T-helper 1 cell treated with Interleukin-12 subunit alpha and Interleukin-12 subunit beta and Interleukin-4 antibody, amounts not matched to agents 30 ng/mL and 1 ng/mL, for 36 hours (primary cell): Measurements from ENCODE around the gene ZNF24. TPM values are rescaled to one million over a fixed set of nuclear protein-coding genes. Genes with fewer than 3 reads are reported as not detected.

Source experiments
- intact Hi-C: fragments of 100-400 bp; cut with micrococcal nuclease; formaldehyde crosslinking; loops from one replicate; pipeline ENCODE4 v1.15.1; 2024
- total RNA-seq: library from RNA; stranded (reverse); gene quantifications from 2 replicates; pipeline ENCODE4 v1.2.3, GENCODE V29; 2022

Gene ZNF24
- 63.9 and 66.5 TPM in 2 replicates for total RNA-seq

DNA sequence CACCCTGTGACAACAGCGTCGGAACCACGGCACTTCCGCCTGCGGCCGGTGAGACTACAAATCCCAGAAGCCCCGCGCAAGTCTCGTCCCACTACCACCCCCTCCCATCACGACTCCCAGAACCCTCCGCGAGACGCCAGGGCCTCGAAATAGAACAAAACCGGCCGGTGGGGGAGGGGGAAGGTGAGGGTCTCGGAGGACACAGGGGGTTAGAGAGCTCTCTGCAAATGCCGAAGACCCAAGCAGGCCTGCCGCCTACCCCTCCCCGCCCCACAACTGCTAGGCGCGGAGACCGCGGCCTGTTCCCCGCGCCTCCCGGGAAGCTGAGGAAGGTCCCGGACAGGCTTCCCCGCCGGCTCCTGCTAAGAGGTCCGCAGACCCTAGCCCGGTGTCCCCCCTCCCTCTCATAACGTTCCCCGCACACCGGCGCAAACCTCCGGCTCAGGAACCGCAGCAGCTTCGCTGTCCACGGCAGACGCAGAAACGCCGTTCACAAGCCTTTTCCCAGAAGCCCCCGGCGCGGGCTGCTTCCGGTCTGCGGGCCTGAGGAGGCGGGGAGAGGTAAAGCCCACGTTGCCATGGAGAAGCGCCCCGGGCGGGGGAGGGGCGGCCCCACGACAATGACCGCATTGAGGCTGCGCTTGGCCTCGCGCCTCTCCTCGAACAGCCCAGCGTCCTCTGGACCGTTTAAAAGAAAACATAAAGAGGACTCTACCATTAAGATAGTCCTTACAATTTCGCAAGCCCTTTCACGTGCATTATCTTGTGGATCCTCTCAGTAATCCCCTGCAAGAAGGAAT is at the start of gene ZNF24:
Gene ZNF24 (minus strand): TSS at position 485 of the 800 bp plus-strand sequence. CDS start 3,770 bp downstream, outside the sequence.
- intact Hi-C loops: loop anchor here (1.0 to 5.0 kb wide), 19 partner anchors 9 to 785 kb away; partner anchors contain the start of genes ELP2, INO80C, MAPRE2 and RMP24

DNA sequence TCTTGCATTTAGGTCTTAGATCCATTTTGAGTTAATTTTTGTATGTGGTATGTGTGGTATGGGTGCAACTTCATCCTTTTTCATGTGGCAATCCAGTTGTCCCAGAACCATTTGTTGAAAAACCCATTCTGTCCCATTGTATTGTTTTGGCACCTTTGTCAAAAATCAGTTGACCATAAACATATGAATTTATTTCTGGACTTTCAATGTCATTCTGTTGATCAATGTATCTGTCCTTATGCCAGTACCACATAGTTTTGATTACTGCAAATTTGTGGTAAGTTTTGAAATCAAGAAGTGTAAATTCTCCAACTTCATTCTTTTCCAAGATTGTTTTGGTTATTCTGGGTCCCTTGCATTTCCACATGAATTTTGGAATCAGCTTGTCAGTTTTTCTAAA is 49.5 kb upstream of the ZNF24 start:
- intact Hi-C loops: no loop called here

DNA sequence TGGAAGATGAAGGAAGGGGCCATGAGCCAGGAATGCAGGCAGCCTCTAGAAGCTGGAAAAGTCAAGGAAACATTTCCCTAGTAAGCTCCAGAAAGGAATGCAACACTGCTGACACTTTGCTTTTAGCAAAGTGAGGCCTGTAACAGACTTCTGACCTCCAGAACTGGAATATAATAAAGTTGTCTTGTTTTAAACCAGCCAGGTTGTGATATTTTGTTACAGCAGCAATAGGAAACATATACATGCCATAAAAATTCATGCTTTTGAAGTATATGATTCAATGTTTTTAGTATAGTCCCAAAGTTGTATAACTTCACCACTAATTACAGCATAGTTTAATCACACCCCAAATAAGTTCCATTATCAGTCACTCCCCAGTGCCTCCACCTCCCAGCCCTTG is 48.2 kb upstream of the ZNF24 start:
- intact Hi-C loops: no loop called here

DNA sequence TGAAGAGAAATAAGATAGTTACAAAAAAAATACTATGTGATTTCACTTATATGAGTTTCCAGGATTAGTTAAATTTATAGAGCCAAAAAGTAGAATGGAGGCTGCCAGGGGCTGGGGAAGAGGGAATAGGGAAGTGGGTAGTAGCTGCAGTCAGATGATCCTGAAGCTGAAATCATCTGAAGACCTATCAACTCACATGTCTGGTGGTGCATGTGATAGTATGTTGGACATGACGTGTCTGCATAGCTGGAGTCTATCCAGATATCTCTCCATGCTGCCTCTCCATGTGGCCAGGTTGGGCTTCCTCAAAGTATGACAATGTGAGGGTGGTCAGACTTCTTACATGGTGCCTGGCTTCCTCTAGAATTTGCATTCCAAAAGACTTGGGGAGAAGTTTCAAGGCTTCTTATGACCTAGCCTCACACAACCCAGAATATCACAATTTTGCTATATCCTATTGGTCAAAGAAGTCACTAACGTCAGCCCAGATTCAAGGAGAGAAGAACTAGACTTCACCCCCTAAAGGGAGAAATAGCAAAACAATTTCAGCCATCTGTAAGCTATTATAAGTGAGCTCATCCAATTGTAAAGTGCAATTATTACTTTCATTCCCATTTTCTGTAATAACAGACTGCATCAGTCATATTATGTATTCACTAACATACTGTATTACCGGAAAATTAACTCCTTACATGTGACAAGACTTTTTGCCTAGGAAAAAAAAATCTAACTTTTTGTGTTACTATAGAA is 46.9 kb upstream of the ZNF24 start:
- intact Hi-C loops: no loop called here

DNA sequence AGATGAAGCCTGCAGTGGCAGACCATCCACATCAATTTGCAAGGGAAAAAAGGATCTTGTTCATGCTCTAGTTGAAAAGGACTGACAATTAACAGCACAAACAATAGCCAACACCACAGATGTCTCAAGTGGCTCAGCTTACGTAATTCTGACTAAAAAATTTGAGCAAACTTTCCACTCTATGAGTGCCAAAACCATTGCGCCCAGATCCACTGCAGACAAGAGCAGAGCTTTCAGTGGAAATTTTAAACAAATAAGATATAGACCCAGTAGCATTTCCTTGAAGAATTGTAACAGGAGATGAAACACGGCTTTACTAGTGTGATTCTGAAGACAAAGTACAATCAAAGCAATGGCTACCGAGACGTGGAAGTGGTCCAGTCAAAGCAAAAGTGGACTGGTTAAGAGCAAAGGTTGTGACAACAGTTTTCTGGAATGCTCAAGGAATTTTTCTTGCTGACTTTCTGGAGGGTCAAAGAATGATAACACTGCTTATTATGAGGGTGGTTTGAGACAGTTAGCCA is 44.9 kb upstream of the ZNF24 start:
- intact Hi-C loops: loop anchor here (5.0 to 10.0 kb wide), 2 partner anchors 524 to 583 kb away; partner anchors contain the start of gene RMP24

DNA sequence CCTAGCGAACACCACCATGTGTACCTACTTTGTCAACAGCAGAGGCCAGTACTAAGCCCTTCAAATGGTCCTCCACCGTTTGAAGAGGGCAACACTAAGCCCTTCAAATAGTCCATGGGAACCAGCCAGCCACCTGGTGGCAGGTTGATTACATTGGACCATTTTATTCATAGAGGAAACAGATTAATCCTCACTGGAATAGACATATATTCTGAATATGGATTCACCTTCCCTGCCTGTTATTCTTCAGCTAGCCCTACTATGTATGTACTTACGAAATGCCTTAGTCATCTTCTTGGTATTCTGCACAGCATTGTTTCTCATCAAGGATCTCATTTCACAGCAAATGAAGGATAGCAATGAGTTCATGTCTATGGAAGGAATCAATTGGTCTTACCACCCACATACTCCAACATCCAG is 42.9 kb upstream of the ZNF24 start:
- intact Hi-C loops: loop anchor here (1.0 to 10.0 kb wide), 3 partner anchors 381 to 585 kb away; partner anchors contain the start of gene RMP24

DNA sequence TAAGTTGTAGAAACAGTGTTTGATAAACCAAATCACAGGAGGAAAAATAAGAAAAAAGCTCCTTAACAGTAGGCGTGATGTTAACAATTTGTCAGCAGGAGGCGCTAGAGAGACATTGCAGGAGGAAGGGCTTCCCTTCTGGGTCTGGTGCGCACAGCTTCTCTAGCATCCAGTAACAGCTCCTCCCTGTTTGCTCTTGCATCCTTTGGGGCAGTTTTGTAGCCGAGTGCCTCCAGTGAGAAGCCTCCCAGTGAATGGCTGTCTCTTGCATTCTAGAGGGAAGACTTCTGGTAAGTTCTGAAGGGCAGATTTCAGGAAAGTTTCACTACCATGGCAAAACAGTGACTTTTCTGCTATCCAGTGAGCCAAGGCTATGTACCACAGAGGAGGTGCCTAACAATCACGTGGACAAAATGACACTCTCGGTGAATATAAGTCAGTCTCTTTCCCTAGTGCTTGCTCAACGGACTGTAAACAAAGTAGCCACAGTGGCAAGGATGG is 42.4 kb upstream of the ZNF24 start:
- intact Hi-C loops: loop anchor here (1.0 to 10.0 kb wide), 9 partner anchors 22 to 898 kb away; partner anchors contain the start of genes RMP24 and ZNF24

DNA sequence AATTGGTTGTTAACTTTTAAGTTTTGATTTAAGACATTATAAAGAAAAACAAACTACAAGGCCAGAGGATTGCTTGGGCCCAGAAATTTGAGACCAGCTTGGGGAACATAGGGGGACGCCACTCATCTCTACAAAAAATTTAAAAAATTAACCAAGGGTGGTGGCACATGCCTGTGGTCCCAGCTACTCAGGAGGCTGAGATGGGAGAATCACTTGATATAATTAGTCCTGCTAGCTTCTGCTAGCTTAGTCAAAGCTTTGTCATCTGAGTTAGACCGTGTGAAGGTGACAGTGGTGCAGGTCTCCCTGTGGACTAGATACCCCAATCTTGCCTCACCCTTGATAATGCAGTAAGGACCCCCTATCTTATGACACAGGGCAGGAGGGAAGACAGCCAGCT is 38.9 kb upstream of the ZNF24 start:
- intact Hi-C loops: loop anchor here (10.0 kb wide), 1 partner anchor 518 kb away; no protein-coding TSS in a partner anchor

DNA sequence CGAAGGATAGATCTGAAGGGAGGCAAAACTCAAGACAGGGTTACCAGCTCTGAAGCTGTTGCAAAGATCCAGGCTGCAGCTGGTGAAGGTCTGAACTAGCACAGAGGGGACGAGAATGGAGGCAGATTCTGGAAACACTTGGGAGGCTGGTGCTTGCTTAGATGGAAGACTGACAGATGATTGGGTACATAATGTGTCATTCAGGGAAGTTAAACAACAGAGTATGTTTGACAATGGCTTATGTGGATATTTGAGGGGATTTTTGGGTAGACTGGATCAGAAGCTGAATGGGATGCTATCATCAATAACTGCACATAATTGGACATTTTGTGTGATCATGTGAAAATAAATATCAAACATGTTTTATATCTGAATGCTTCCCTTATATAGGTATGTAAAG is 35.2 kb upstream of the ZNF24 start:
- intact Hi-C loops: no loop called here

DNA sequence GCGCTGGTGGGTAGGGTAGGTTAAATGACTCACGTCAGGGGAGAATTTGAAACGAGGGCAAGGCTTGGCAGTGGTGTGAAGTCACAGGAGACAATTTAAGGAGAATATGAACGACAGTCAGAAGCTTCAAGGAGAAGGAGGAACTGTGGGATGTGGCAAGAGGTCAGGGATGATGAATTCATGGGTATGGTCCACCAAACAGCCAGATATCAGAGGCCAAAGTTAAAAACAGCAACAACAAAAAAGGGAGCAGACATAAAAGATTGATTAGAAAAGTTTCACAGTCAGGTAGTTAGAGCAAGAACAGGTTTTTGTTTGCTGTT is 34.3 kb upstream of the ZNF24 start:
- intact Hi-C loops: no loop called here

DNA sequence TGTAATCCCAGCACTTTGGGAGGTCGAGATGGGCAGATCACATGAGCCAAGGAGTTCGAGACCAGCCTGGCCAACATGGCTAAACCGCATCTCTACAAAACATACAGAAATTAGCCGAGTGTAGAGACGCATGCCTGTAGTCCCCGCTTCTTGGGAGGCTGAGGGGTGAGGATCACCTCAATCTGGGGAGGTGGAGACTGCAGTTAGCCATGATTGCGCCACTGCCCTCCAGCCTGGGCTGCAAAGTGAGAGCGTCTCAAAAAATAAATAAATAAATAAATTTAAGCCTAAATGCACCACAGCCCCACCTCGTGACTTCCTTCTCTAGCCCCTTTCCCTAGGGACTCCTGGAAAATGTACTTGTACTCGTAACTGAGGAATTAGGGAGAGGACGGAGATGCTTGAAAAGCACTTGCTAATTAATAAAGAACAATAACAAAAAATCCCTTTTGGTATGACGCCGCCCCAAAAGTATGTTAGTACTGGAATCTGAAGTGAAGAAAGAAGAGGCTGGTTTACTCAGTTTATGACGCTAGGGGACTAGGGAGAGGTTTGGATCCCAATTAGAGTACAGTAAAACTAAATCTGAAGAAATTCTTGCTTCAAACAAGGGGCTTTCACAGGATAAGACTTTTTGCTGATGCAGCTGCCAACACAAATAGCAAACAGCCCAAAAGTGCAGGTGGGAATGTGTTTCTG is 33.8 kb upstream of the ZNF24 start:
- intact Hi-C loops: loop anchor here (1.0 to 2.0 kb wide), 2 partner anchors 119 to 138 kb away; partner anchors contain the start of gene INO80C

DNA sequence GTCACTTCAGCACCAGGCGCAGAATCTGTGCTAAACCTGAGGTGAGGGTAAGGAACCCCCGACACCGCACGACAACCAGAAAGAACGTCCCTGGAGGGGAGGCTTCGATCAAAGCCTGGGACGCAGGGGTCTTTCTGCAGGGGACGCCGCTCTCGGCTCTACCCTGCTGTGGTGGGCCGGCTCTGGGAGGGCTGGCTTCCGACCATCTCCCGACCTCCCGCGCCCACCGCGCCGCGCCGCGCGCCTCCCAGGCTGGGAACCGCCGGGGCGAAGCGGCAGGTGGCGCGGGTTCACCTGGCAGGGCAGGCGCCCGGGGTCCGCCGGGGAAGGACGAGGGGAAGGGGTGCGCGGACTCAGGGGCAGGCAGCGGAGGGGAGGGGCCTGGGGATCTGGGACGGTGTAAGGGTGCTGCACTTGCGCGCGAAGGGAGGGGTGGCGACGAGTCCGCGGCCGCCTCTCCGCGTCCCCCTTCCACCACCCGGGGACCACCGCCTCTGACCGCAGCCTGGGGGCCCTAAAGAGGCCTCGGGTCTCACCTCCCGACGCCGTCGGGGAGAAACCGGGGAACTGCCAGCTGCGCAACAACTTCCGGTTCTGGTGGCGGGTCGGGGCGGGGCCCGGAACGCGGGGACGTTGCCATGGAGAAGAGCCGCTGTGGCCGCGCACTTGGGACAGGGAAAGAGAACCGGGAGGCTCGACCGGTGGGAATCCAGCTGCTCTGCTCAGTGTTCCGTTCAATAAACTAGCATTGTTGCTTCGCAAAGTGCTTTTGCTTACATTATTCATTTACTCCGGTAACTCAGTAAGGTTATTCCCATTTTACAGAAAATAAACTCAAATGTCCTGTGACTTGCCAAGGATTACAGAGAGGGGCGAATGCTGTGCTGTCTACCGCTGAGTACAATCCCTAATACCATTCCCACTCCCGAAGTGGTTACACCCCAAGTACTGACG is 32.8 kb upstream of the ZNF24 start, which contains the start of gene ZNF396:
Gene ZNF396 (minus strand): TSS at position 596 of the 954 bp plus-strand sequence. CDS start 3,045 bp downstream, outside the sequence.
- intact Hi-C loops: loop anchor here (1.0 to 2.0 kb wide), 5 partner anchors 33 to 146 kb away; partner anchors contain the start of genes INO80C, ZNF24 and ZSCAN30

DNA sequence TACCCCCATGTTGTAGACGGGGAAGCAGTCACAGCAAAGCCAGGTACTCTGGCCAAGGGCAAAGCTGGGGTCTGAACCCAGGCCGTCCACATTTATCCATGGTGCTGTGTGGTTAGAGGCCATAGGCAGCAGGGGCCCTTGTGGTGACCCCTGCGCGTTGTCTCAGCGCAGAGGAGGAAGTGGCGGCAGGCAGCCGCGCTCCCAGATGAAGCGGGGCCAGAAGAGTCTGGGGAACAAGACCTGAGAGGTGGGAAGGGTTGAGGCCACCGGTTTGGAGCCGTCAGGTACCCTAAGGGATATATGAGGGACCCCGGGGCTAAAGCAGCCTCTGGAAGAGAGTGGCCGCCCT is 32.1 kb upstream of the ZNF24 start:
- intact Hi-C loops: loop anchor here (1.0 to 2.0 kb wide), 4 partner anchors 32 to 145 kb away; partner anchors contain the start of genes INO80C, ZNF24 and ZSCAN30

DNA sequence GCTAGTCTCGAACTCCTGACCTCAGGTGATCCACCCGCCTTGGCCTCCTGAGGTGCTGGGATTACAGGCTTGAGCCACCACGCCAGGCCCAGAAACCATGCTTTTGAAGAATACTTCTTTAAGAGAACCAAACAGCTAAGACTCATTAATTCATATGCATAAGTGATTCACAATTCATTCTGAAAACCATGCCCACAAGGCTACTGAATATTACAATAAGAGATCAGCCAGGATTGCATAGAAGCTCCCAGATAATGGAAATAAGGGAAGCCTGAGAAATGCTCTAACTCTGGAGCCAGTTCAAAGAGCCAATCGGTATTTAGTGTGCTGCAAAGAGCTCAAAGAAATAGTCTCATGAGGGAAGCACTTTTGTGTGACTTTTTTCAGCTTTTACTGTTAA is 30.5 kb upstream of the ZNF24 start:
- intact Hi-C loops: no loop called here

DNA sequence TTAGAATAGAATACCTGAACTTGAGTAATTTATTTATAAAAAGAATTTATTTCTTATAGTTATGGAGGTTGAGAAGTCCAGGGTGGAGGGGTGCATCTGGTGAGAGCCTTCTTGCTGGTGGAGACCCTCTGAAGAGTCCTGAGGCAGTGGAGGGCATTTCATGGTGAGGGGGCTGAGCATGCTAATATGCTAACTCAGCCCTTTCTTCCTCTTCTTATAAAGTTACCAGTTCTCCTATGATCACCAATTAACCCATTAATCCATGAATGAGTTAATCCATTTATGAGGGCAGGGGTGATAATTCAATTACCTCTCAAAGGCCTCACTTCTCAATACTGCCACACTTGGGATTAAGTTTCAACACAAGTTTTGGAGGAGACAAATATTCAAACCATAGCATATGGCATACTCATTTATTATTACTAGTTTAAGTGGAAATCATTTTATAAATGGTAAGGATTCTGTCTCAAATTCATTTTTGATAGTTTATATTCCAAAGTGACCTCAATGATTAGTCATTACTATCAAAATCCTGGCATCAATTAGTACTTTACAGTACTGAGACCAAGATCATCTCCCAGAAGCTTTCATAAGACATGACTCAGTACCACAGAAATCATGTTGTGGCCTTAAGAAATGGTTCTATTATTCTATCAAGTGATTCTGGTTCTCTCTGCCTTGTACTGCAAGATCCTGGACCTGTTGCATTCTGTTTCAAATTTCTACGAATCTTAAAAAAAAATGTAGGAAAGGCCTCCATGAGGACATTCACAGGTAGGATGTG is 27.4 kb upstream of the ZNF24 start:
- intact Hi-C loops: no loop called here

DNA sequence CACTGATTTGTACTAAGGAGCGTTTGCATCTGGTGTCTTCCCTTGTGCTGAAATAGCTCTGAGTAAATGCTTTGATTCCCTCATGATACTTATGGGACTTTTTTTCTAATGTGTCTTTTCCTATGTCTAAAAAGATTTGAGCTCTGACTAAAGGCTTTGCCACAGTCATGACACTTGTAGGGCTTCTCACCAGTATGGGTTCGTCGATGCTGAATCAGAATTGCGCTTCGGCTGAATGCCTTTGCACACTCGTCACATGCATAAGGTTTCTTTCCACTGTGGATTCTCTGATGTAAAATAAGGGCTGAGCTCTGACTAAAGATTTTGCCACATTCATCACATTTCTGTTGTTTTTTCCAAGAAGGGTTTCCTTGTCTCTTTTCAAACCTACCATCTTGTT is 24.9 kb upstream of the ZNF24 start:
- intact Hi-C loops: no loop called here

DNA sequence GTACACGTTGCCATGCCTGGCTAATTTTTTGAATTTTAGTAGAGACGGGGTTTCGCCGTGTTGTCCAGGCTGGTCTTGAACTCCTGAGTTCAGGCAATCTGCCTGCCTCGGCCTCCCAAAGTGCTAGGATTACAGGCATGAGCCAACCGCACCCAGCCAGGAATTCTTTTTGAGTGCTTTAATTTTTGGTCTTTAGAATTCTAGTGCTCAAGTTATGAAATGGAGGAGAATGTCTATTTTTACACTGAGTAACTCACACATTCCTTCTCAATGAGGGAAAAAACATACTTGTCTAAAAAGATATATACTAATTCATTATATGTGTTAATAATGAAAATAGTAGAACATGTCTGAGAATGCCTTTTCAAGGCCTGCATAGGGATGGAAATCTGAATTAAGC is 24.4 kb upstream of the ZNF24 start:
- intact Hi-C loops: no loop called here

DNA sequence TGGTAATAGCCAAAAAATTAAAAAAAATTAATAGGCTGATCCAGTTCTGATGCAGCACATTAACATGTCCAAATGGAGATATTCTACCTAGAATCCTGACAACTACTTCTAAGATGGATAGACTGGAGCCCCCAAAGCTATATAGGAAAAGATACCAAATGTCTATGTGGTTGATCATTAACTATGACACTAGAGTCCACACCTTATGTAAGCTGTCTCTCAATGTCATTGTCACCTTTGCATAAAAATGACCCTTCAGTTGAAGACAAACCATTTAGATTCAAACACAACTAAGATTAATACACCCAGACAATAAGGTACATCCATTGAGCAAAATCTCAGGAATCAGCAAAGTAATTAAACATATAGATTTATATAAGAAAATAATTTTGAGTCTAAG is 18.3 kb upstream of the ZNF24 start:
- intact Hi-C loops: no loop called here
